ENCODE measurements around the gene SP5. TPM values are rescaled to one million over a fixed set of nuclear protein-coding genes. Genes with fewer than 3 reads are reported as not detected.

Gene SP5
- total RNA-seq, 1 donor from 2014 or later: 3.0 TPM

- TF ChIP-seq, protein P1, sequence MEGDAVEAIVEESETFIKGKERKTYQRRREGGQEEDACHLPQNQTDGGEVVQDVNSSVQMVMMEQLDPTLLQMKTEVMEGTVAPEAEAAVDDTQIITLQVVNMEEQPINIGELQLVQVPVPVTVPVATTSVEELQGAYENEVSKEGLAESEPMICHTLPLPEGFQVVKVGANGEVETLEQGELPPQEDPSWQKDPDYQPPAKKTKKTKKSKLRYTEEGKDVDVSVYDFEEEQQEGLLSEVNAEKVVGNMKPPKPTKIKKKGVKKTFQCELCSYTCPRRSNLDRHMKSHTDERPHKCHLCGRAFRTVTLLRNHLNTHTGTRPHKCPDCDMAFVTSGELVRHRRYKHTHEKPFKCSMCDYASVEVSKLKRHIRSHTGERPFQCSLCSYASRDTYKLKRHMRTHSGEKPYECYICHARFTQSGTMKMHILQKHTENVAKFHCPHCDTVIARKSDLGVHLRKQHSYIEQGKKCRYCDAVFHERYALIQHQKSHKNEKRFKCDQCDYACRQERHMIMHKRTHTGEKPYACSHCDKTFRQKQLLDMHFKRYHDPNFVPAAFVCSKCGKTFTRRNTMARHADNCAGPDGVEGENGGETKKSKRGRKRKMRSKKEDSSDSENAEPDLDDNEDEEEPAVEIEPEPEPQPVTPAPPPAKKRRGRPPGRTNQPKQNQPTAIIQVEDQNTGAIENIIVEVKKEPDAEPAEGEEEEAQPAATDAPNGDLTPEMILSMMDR (IDR thresholded peaks at IDR 0.05): no peak
- no peak for TF ChIP-seq EZH2phosphoT487 (IDR thresholded peaks at IDR 0.05)
- TF ChIP-seq EZH2 (IDR thresholded peaks at IDR 0.05): no peak
- Histone ChIP-seq H3K27ac (no peak overlapping the region), H3F3A (ENCODE audit: low read depth) (peaks cover 3% of the 10 kb centered on the region), H3K9ac (no peak overlapping the region), H3K9me3 (ENCODE audit: low read depth) (no peaks in the 10 kb centered on the region), H3K27me3 (no peaks in the 10 kb centered on the region), H4K20me1 (ENCODE audit: low read depth) (no peaks in the 10 kb centered on the region), H3K79me2 (ENCODE audit: low read depth) (no peaks in the 10 kb centered on the region), H3K36me3 (no peaks in the 10 kb centered on the region), H3K4me3 (no peak overlapping the region), H2AFZ (replicated peaks) (no peak overlapping the region), H3K4me1 (no peaks in the 10 kb centered on the region), H3K4me2 (no peak overlapping the region)
- H3K27me3 Mint-ChIP-seq (ENCODE audit: insufficient read depth, low read depth): no peaks in the 10 kb centered on the region
- no peak for DNase-seq (ENCODE audit: low spot score)
- no peaks in the 10 kb centered on the region for H3K9me3 Mint-ChIP-seq
- H3K27ac Mint-ChIP-seq: no peak overlapping the region
- H3K4me1 Mint-ChIP-seq: no peaks in the 10 kb centered on the region
- no peak overlapping the region for H3K4me3 Mint-ChIP-seq
- no peaks in the 10 kb centered on the region for H3K36me3 Mint-ChIP-seq
Measured at GRCh38 chr2:170743530-170744239, 28.5 kb downstream of the SP5 start.

DNA sequence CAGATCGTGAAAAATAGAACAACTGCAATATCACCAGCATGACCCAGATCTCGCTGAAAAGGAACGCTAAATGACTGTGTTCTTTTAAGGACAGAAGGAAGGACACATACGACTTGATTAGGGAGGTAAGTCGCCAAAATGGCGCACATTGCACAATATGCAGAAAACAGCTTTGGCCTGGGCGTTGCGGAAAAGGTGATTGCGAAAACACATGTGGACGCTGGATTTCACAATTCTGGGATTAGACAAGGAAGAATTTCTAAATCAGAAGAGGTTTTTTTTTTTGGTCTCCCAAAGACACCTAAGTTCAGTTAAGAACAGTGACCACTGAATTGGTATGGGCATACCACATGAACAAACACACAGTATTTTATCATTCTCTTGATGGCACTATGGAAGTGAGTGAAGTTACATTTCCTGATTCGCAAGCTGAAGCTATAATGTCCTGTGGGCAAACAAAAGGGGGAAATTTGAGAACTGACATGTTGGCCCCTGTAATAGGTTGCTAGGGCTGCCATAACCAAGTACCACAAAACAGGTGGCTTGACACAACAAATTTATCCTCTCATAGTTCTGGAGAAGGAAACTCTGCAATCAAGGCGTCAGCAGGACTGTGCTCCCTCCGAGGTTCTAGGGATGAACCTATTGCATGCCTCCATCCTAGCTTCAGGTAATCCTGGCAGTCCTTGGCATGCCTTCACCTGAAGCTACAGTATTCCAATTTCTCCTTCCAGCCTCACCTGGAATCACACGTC lies 29.3 kb downstream of the SP5 start:
- Histone ChIP-seq H3K9me3 (ENCODE audit: low read depth) (no peaks in the 10 kb centered on the region), H3K27ac (no peak overlapping the region), H3K4me3 (no peak overlapping the region), H3K4me2 (no peak overlapping the region), H2AFZ (replicated peaks) (no peak overlapping the region), H3K4me1 (no peaks in the 10 kb centered on the region), H3K27me3 (no peaks in the 10 kb centered on the region), H3F3A (ENCODE audit: low read depth) (peaks cover 3% of the 10 kb centered on the region), H3K9ac (no peak overlapping the region), H4K20me1 (ENCODE audit: low read depth) (no peaks in the 10 kb centered on the region), H3K79me2 (ENCODE audit: low read depth) (no peaks in the 10 kb centered on the region), H3K36me3 (no peaks in the 10 kb centered on the region)
- Mint-ChIP-seq H3K9me3 (peaks cover 4% of the 10 kb centered on the region), H3K4me1 (no peaks in the 10 kb centered on the region), H3K27ac (no peak overlapping the region), H3K4me3 (no peak overlapping the region), H3K36me3 (no peaks in the 10 kb centered on the region), H3K27me3 (ENCODE audit: insufficient read depth, low read depth) (no peaks in the 10 kb centered on the region)
- TF ChIP-seq, protein P1 (IDR thresholded peaks at IDR 0.05): no peak
- no peak for TF ChIP-seq EZH2phosphoT487 (IDR thresholded peaks at IDR 0.05)
- TF ChIP-seq EZH2 (IDR thresholded peaks at IDR 0.05): no peak
- no peak for DNase-seq (ENCODE audit: low spot score)

DNA sequence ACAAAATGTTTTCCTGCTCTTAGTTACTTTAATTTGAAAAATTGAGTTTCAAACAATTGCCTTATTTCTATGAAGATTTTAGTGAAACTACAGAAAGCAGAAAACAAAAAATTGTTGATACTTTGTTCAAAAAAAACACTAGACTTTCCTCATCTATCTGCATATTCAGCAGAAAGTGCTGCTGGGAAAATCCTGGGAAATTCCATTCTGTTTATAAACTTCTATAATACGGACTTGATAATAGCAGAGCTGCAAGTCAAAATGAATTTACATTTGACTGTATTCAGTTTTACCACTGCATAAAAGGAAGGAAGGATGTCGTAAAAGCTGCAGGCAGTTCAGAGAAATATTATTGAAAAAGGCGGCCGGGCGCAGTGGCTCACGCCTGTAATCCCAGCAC lies 30.2 kb downstream of the SP5 start:
- TF ChIP-seq EZH2 (IDR thresholded peaks at IDR 0.05): no peak
- TF ChIP-seq, protein P1 (IDR thresholded peaks at IDR 0.05): no peak
- TF ChIP-seq EZH2phosphoT487 (IDR thresholded peaks at IDR 0.05): no peak
- H3K27me3 ChIP-seq: no peaks in the 10 kb centered on the region
- no peaks in the 10 kb centered on the region for H3K9me3 ChIP-seq (ENCODE audit: low read depth)
- no peaks in the 10 kb centered on the region for H3K4me1 Mint-ChIP-seq
- no peak overlapping the region for H3K27ac ChIP-seq
- no peaks in the 10 kb centered on the region for H3K4me1 ChIP-seq
- H3F3A ChIP-seq (ENCODE audit: low read depth): peaks cover 3% of the 10 kb centered on the region
- H3K36me3 ChIP-seq: no peaks in the 10 kb centered on the region
- H4K20me1 ChIP-seq (ENCODE audit: low read depth): no peaks in the 10 kb centered on the region
- no peak for DNase-seq (ENCODE audit: low spot score)
- no peaks in the 10 kb centered on the region for H3K36me3 Mint-ChIP-seq
- no peaks in the 10 kb centered on the region for H3K79me2 ChIP-seq (ENCODE audit: low read depth)
- no peak overlapping the region for H3K4me3 Mint-ChIP-seq
- H3K4me2 ChIP-seq: no peak overlapping the region
- H2AFZ ChIP-seq (replicated peaks): no peak overlapping the region
- no peak overlapping the region for H3K9ac ChIP-seq
- no peaks in the 10 kb centered on the region for H3K27me3 Mint-ChIP-seq (ENCODE audit: insufficient read depth, low read depth)
- no peak overlapping the region for H3K27ac Mint-ChIP-seq
- peaks cover 6% of the 10 kb centered on the region for H3K9me3 Mint-ChIP-seq
- no peak overlapping the region for H3K4me3 ChIP-seq

Measured in neural progenitor cell (in vitro differentiated cells).